Stimulated activated CD4-positive, alpha-beta T cell treated with anti-CD3 and anti-CD28 coated beads, Interleukin-15, amount 100 ng/mL, for 48 hours (primary cell): ENCODE data around the gene TLE3.

Experiments
- DNase-seq, 2 donors: peaks; one replicate each; pipeline ENCODE4 v3.0.0-alpha.2; 2020; ENCODE audit warnings: low read depth in 2 of 2

TLE3 gene

GRCh38 chr15:70048578-70049514 lies 48.9 kb downstream of the TLE3 start:
- no peak for DNase-seq

- DNase-seq, result no peak
Measured at GRCh38 chr15:70048198-70048565, 49.5 kb downstream of the TLE3 start.

GRCh38 chr15:70047386-70048197 lies 50.1 kb downstream of the TLE3 start:
- no peak for DNase-seq

- no peak for DNase-seq
Measured at GRCh38 chr15:70046679-70047369, 50.9 kb downstream of the TLE3 start.

GRCh38 chr15:70045045-70045444 lies 52.7 kb downstream of the TLE3 start:
- no peak for DNase-seq

- DNase-seq, result no peak
Measured at GRCh38 chr15:70044168-70044567, 53.5 kb downstream of the TLE3 start.

- no peak for DNase-seq
Measured at GRCh38 chr15:70043590-70043989, 54.1 kb downstream of the TLE3 start.

GRCh38 chr15:70042553-70043214 lies 55.0 kb downstream of the TLE3 start:
- no peak for DNase-seq

GRCh38 chr15:70039917-70040316 lies 57.8 kb downstream of the TLE3 start:
- no peak for DNase-seq

- DNase-seq, result no peak
Measured at GRCh38 chr15:70038730-70039392, 58.9 kb downstream of the TLE3 start.

GRCh38 chr15:70037292-70037640 lies 60.5 kb downstream of the TLE3 start:
- DNase-seq, result no peak

GRCh38 chr15:70036585-70037291 lies 61.0 kb downstream of the TLE3 start:
- no peak for DNase-seq

- no peak for DNase-seq
Measured at GRCh38 chr15:70035719-70036077, 62.0 kb downstream of the TLE3 start.

- no peak for DNase-seq
Measured at GRCh38 chr15:70035051-70035718, 62.5 kb downstream of the TLE3 start.

- DNase-seq, result no peak
Measured at GRCh38 chr15:70034596-70034995, 63.1 kb downstream of the TLE3 start.

GRCh38 chr15:70034141-70034540 lies 63.6 kb downstream of the TLE3 start:
- DNase-seq, result no peak

GRCh38 chr15:70033529-70034140 lies 64.1 kb downstream of the TLE3 start:
- no peak for DNase-seq

- no peak for DNase-seq
Measured at GRCh38 chr15:70033109-70033508, 64.6 kb downstream of the TLE3 start.

GRCh38 chr15:70032509-70032908 lies 65.2 kb downstream of the TLE3 start:
- no peak for DNase-seq

GRCh38 chr15:70031713-70032112 lies 66.0 kb downstream of the TLE3 start:
- DNase-seq, result no peak
